Panc1 (cell line): ENCODE data around the gene MRTFA. TPM values are rescaled to one million over a fixed set of nuclear protein-coding genes. Genes with fewer than 3 reads are reported as not detected.
A peak's percentile ranks its signal among the peaks of the same experiment; 100 is the strongest.

ENCODE experiments used
- ATAC-seq: fragments of 200-7000 bp; cut with Tn5 transposase; 2 replicates; pipeline ENCODE4 v1.9.1; 2020; ENCODE audit warnings: mild to moderate bottlenecking, moderate library complexity
- BruUV-seq: library from RNA; stranded (reverse); fragments of 400-500 nt; replicated peaks from 2 replicates; lab custom pipeline; 2021; lab: Mats Ljungman, UMichigan
- CTCF ChIA-PET: fragments of 300-600 bp; sonication (Branson Sonifier 250); formaldehyde crosslinking; loops from one replicate; lab custom pipeline; 2022; ENCODE audit warnings: antibody characterized with exemption; lab: Charles Lee
- POLR2A ChIA-PET: fragments of 300-600 bp; sonication (Branson Sonifier 250); formaldehyde crosslinking; loops from one replicate; lab custom pipeline; 2022; ENCODE audit warnings: antibody characterized with exemption; lab: Charles Lee
- DNase-seq: peaks from one replicate; pipeline ENCODE4 v3.0.0-alpha.2; 2010; ENCODE audit warnings: low read depth, low spot score
- H3K27ac ChIP-seq: 2 replicates; pipeline ENCODE4 v1.5.1; 2011; ENCODE audit warnings: mild to moderate bottlenecking, low read length, inconsistent platforms
- H3K27me3 ChIP-seq: fragments of 200-500 bp; sonication (Bioruptor generic); 2 replicates; pipeline ENCODE4 v1.6.0; 2014; ENCODE audit warnings: low read length, inconsistent platforms; ENCODE audit not compliant: control insufficient read depth, insufficient read depth
- H3K36me3 ChIP-seq: fragments of 200-500 bp; sonication (Bioruptor generic); 2 replicates; pipeline ENCODE4 v1.5.1; 2014; ENCODE audit warnings: inconsistent platforms, mild to moderate bottlenecking, low read length, moderate library complexity; ENCODE audit not compliant: control insufficient read depth, insufficient read depth
- H3K4me1 ChIP-seq: 2 replicates; pipeline ENCODE4 v1.5.1; 2011; ENCODE audit warnings: inconsistent platforms, mild to moderate bottlenecking, low read length, moderate library complexity; ENCODE audit not compliant: control insufficient read depth, insufficient read depth
- H3K4me3 ChIP-seq, 2 experiments: 2 replicates each; pipeline ENCODE4 v1.5.1; 2011 to 2012; ENCODE audit warnings: low read depth in 2 of 2, low read length in 2 of 2, mild to moderate bottlenecking in 2 of 2, inconsistent platforms in 1 of 2, moderate library complexity in 1 of 2
- H3K9me3 ChIP-seq: fragments of 200-500 bp; sonication (Bioruptor generic); 2 replicates; pipeline ENCODE4 v1.5.1; 2014; ENCODE audit warnings: low read depth, mild to moderate bottlenecking, inconsistent platforms, low read length, moderate library complexity; ENCODE audit not compliant: control insufficient read depth, insufficient read depth
- POLR2AphosphoS5 ChIP-seq: IDR thresholded peaks from 2 replicates; pipeline ENCODE4 v1.6.1; 2012; ENCODE audit warnings: mild to moderate bottlenecking, low read depth, low read length, moderate library complexity
- SIN3A ChIP-seq: IDR thresholded peaks from 2 replicates; pipeline ENCODE4 v1.6.1; 2012; ENCODE audit warnings: low read depth, mild to moderate bottlenecking, low read length, moderate library complexity, borderline replicate concordance; ENCODE audit not compliant: insufficient read depth
- TCF7L2 ChIP-seq: IDR thresholded peaks from 2 replicates; pipeline ENCODE4 v1.6.1; 2011; ENCODE audit warnings: mild to moderate bottlenecking, low read depth, low read length, inconsistent platforms
- in situ Hi-C: cut with HindIII; loops from 2 replicates; pipeline ENCODE4 v1.10.0; 2016; ENCODE audit warnings: low sequenced_read_pairs, low pct_unique_long_range_greater_than_20kb
- intact Hi-C: fragments of 100-400 bp; cut with micrococcal nuclease; formaldehyde crosslinking; loops from one replicate; pipeline ENCODE4 v1.10.0; 2022; ENCODE audit not compliant: unreplicated experiment
- total RNA-seq: library from RNA; stranded (reverse); gene quantifications from one replicate; pipeline ENCODE4 v1.2.1, GENCODE V29; 2021; ENCODE audit not compliant: unreplicated experiment
- TF ChIP-seq, protein P1 (sequence below), 2 experiments: IDR thresholded peaks; 2 replicates each; pipeline ENCODE4 v1.6.1; 2011 to 2012; ENCODE audit warnings: low read depth in 2 of 2, control low read depth in 1 of 2, low read length in 1 of 2, mild to moderate bottlenecking in 1 of 2, moderate library complexity in 1 of 2; ENCODE audit not compliant: insufficient read depth in 1 of 2
- TF ChIP-seq, protein P2 (sequence below): fragments of 450-650 bp; IDR thresholded peaks from 2 replicates; pipeline ENCODE4 v1.5.1; 2017; ENCODE audit warnings: mild to moderate bottlenecking

Gene MRTFA
- total RNA-seq, 1 experiment from 2014 or later = 62.1 TPM

DNA sequence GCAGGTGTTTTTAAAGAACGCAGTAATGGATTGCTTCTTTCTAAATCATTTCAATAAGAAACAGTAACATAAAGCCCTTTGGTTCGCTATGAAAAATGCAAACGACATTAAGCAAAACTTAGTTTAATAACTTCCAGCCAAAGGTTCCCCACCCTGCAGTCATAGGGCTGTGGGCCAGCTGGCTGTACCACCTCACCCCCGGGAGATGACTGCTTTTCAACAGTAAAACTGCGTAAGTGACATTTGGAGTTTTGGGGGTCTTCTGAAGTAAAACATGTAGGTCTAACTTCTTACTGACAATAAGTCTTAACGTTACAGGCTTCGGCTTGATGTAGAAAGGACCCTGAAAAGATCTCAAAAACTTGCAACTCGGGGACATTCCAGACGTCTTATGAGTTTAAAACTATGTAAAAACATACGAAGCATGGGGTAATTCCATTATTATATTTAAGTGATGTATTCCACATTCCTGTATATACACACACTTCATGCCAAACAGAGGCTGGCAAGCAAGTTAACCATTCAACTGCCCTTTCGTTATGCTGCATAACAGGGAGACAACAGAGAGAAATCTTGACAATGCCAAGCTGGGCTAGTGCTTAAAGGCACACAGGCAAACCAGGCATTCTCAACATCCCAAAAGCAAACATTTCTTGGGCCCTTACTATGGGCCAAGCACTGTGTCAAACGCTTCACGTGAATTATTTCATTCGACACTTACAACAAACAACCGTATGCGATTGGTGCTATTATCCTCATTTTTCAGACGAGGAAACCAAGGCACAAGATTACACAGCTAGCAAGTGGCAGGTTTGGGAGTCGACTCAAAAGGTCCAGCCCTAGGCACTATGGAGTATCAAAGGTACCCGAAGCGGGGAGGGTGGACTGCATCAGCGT lies 1.2 kb downstream of the MRTFA start:
- CTCF ChIA-PET = no interaction called here
- ATAC-seq = no peak

DNA sequence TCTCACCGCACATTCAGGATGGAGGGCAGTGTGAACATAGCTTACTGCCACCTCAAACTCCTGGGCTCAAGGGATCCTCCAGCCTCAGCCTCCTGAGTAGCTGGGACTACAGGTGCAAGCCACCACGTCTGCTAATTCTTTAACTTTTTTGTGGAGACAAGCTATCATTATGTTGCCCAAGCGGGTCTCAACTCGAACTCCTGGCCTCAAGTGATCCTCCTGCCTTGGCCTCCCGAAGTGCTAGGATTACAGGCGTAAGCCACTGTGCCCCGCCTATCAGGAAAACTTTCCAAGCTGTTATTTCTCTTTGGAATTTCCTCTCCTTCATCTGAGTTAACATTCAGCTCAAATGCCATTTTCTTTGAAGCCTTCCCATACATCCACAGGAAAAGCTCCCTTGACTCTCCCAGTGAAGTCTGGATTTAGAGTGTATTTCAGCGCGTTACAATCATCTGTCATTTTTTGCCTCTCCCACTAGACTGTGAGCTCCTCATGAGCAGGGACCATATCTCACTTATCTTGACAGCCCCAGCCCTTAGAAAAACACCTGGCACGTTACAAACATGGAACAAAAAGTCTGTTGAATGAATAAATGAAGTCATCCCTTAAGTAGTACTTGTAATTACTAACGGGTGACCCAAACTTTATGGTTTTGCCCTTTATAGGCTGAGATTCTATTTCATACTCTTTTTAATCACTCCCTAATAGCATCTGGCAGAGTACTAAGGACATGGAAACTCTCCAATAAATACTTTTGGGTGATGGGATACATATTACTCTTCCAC lies 2.2 kb downstream of the MRTFA start:
- ATAC-seq (no peak), DNase-seq (no peak)
- H3K27me3 ChIP-seq = no peaks in the 10 kb centered on the region
- H3K27ac ChIP-seq = peak overlapping the region; percentile 77; the same call in 1 of the 2 replicates
- intact Hi-C loops (no loop called here), in situ Hi-C loops (loop anchor here (25.0 kb wide), 1 partner anchor 97 kb away; no protein-coding TSS in a partner anchor)
- H3K36me3 ChIP-seq = peaks cover 2% of the 10 kb centered on the region; the same call in 1 of the 2 replicates
- H3K9me3 ChIP-seq = no peaks in the 10 kb centered on the region
- peak overlapping the region in 1 of 2 experiments; percentile 70; a peak in 3 of 4 replicates for H3K4me3 ChIP-seq
- peaks cover 15% of the 10 kb centered on the region for H3K4me1 ChIP-seq
- ChIA-PET POLR2A (no interaction called here), CTCF (interaction anchor here (0.7 kb wide), 1 partner anchor 102 kb away, joined by 4 read pairs; no protein-coding TSS in a partner anchor)
- TF ChIP-seq, protein P1, sequence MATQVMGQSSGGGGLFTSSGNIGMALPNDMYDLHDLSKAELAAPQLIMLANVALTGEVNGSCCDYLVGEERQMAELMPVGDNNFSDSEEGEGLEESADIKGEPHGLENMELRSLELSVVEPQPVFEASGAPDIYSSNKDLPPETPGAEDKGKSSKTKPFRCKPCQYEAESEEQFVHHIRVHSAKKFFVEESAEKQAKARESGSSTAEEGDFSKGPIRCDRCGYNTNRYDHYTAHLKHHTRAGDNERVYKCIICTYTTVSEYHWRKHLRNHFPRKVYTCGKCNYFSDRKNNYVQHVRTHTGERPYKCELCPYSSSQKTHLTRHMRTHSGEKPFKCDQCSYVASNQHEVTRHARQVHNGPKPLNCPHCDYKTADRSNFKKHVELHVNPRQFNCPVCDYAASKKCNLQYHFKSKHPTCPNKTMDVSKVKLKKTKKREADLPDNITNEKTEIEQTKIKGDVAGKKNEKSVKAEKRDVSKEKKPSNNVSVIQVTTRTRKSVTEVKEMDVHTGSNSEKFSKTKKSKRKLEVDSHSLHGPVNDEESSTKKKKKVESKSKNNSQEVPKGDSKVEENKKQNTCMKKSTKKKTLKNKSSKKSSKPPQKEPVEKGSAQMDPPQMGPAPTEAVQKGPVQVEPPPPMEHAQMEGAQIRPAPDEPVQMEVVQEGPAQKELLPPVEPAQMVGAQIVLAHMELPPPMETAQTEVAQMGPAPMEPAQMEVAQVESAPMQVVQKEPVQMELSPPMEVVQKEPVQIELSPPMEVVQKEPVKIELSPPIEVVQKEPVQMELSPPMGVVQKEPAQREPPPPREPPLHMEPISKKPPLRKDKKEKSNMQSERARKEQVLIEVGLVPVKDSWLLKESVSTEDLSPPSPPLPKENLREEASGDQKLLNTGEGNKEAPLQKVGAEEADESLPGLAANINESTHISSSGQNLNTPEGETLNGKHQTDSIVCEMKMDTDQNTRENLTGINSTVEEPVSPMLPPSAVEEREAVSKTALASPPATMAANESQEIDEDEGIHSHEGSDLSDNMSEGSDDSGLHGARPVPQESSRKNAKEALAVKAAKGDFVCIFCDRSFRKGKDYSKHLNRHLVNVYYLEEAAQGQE (IDR thresholded peaks at IDR 0.05; ENCODE audit: insufficient read depth in 1 of 2, low read depth in 2 of 2, low read length in 1 of 2) = no peak
- no peak for TF ChIP-seq TCF7L2
- TF ChIP-seq, protein P2, sequence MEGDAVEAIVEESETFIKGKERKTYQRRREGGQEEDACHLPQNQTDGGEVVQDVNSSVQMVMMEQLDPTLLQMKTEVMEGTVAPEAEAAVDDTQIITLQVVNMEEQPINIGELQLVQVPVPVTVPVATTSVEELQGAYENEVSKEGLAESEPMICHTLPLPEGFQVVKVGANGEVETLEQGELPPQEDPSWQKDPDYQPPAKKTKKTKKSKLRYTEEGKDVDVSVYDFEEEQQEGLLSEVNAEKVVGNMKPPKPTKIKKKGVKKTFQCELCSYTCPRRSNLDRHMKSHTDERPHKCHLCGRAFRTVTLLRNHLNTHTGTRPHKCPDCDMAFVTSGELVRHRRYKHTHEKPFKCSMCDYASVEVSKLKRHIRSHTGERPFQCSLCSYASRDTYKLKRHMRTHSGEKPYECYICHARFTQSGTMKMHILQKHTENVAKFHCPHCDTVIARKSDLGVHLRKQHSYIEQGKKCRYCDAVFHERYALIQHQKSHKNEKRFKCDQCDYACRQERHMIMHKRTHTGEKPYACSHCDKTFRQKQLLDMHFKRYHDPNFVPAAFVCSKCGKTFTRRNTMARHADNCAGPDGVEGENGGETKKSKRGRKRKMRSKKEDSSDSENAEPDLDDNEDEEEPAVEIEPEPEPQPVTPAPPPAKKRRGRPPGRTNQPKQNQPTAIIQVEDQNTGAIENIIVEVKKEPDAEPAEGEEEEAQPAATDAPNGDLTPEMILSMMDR = no peak
- TSS peak; percentile 70 for BruUV-seq

More for the DNA sequence above, 1.2 kb downstream of the MRTFA start:
- in situ Hi-C loops = loop anchor here (25.0 kb wide), 1 partner anchor 98 kb away; no protein-coding TSS in a partner anchor
- POLR2A ChIA-PET = no interaction called here
- peak overlapping the region; percentile 70 to 90 for H3K4me3 ChIP-seq
- H3K27me3 ChIP-seq = no peaks in the 10 kb centered on the region
- peak overlapping the region; percentile 77 for H3K27ac ChIP-seq
- no TSS peak for BruUV-seq
- peaks cover 2% of the 10 kb centered on the region; the same call in 1 of the 2 replicates for H3K36me3 ChIP-seq
- no peak for DNase-seq
- intact Hi-C loops = no loop called here
- H3K4me1 ChIP-seq = peaks cover 15% of the 10 kb centered on the region
- TF ChIP-seq, protein P2 = no peak
- TF ChIP-seq, protein P1 (IDR thresholded peaks at IDR 0.05; ENCODE audit: insufficient read depth in 1 of 2, low read depth in 2 of 2, low read length in 1 of 2) = no peak
- TF ChIP-seq SIN3A (no peak), POLR2AphosphoS5 (no peak), TCF7L2 (no peak)
- H3K9me3 ChIP-seq = no peaks in the 10 kb centered on the region
